GM18868 (cell line): Measurements from ENCODE around the gene TNFRSF6B.

ENCODE experiments used
- ATAC-seq: cut with Tn5 transposase; IDR thresholded peaks from one replicate; pipeline ENCODE4 v1.9.1; 2021; ENCODE audit warnings: mild to moderate bottlenecking, moderate library complexity; ENCODE audit not compliant: unreplicated experiment

The TNFRSF6B gene

GRCh38 chr20:63745961-63746731 lies 49.7 kb downstream of the TNFRSF6B start:
- no peak for ATAC-seq

- no peak for ATAC-seq
Observed at GRCh38 chr20:63746751-63747315, 50.4 kb downstream of the TNFRSF6B start.

GRCh38 chr20:63747622-63748069 lies 51.2 kb downstream of the TNFRSF6B start:
- ATAC-seq: no peak
